GM18498 (cell line): ENCODE measurements around the gene BTG4.

Experiments used
- ATAC-seq: cut with Tn5 transposase; IDR thresholded peaks from one replicate; pipeline ENCODE4 v1.9.1; 2021; ENCODE audit warnings: mild to moderate bottlenecking, moderate library complexity; ENCODE audit not compliant: unreplicated experiment

Gene BTG4

GRCh38 chr11:111494040-111494439 lies 18.1 kb downstream of the BTG4 start:
- ATAC-seq, result no peak

- no peak for ATAC-seq
These were observed 21.7 kb downstream of the BTG4 start for GRCh38 chr11:111490496-111490895.

DNA sequence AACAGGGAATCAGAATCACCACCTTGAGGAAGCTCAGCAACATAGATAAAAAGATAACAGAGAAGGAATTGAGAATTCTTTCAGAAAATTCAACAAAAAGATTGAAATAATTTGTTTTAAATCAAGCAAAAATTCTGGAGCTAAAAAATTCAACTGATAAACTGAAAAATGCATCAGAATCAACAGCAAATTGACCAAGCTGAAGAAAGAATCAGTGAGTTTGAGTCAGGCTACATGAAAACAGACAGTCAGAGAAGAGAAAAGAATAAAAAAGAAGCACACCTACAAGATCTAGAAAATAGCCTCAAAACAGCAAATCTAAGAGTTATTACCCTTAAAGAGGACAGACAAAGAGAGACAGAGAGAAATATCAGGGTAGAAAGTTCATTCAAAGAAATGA lies 28.8 kb downstream of the BTG4 start:
- no peak for ATAC-seq

- ATAC-seq, result no peak
These were observed 32.5 kb downstream of the BTG4 start for GRCh38 chr11:111479666-111480065.

DNA sequence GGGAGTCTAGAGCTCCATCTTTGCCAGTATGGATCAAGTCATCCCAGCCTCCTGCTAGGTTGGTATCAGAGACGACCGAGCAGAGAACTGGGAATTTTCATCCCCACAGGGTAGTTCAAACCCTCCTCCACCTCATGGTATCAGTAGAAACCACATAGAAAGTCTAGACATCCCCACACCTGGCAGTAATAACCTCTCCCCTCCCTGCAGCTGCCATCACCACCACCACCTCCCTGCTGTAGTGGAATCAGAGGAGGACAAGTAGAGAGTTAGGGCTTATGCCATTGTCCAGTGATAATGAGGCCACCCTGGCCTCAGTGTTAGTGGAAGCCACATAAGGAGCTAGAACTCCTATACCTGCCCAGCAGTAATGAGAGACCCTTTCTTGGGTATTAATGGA lies 34.3 kb downstream of the BTG4 start:
- no peak for ATAC-seq

DNA sequence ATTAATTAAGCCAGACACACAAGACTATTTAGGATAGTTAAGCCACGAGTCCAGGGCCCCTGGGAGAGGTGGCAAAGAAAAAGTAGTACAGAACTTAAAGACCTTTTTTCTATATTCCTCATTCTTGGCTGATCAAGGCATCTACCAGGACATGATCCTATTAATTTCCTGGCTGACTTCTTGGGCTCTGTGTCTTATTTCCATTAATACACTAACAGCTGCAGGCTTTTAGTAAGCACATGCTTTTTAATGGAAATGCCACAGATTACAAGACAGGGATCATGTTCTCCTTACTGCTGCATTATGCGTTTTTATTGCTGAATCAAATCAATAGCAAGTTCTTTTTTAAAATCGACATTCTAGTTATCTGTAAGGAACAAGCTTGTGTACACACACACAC lies 35.2 kb downstream of the BTG4 start:
- ATAC-seq, result no peak

DNA sequence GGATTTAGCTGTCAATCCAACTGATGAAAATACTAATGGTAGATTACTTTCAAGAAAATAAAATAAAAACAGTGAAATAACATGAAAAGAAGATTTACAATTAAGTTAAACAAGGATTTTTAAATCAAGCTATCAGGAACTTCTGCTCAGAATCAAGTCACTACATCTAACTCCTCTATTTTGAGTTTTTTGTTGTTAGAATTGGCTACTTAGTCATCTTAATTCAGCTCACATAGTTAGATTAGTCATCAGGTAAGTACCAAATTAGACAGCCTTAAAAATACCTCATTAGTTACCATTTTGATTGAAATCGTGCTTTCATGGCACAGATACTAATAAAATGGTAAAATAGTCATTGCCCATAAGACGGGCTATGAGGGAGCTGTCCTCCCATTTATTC lies 35.8 kb downstream of the BTG4 start:
- ATAC-seq, result no peak

GRCh38 chr11:111474432-111474831 lies 37.8 kb downstream of the BTG4 start:
- no peak for ATAC-seq

DNA sequence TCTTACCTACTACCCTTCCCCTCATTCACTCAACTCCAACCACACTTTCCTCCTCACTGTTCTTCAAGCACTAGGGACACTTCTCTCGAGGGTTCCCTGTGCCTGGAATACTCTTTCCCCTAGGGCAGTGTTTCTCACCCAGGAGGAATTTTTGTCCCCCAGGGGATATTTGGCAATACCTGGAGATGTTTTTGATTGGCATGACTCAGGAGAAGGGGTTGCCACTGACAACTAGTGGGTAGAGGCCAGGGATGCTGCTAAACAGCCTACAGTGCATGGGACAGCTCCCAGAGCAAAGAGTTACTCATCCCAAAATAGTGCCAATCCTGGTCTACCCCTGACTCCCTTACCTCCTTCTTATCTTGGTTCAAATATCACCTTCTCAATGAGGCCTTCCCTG lies 40.0 kb downstream of the BTG4 start:
- no peak for ATAC-seq

- ATAC-seq, result no peak
These were observed 43.0 kb downstream of the BTG4 start for GRCh38 chr11:111469200-111469599.

DNA sequence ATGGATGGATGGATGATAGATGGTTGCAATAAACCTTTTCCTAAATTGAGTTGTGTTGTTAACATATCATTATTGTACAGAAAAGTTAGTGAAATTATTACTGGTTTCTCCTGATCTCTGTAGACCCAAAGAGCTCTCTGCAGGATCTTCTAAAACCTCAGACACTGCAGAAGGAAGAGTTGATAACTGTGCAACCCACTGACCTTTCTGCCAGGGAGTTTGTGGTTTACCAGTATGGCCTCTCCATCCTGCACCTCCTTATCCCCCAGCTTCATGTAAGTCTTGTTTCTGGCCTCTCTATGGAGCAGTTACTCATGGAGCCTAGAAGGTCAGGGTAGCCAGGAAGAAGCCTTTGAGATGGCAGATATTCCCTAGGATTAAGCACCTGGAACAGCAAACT lies 45.6 kb downstream of the BTG4 start:
- no peak for ATAC-seq

DNA sequence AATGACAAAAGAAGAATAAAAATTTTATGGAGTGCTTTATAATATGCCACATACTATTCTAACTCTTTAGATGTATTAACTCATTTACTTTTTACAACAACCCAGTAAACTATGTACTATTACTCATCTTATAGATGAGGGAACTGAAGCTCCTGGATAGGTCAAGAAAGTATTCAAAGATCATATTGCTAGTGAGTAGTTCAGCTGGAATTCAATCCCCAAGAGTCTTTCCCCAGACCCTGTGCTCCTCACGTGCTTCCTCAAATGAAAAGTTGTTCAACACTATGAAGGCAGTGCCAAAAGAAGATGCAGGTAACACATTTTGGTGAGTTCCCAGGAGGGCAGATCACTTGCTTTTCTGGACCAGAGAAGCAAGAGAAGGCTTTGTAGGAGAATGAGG lies 46.8 kb downstream of the BTG4 start:
- no peak for ATAC-seq

DNA sequence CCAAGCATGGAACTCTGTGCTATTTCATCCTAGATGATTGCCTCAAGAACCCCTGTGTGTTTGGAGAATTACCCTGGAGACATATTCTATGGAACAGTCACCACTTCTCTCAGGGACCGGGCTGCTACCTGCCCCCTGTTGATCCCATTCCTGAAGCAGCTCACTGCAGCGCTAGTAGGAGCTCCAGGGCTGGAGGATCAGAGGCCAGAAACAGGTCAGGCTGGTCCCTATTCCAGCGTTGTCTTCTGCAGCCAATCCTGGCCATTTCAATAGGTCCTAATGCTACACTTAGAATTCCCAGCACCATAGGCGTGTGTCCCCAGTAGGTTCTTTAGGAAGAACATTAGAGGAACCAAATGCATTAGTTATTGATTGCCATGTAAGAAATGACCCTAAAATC lies 48.9 kb downstream of the BTG4 start:
- no peak for ATAC-seq

DNA sequence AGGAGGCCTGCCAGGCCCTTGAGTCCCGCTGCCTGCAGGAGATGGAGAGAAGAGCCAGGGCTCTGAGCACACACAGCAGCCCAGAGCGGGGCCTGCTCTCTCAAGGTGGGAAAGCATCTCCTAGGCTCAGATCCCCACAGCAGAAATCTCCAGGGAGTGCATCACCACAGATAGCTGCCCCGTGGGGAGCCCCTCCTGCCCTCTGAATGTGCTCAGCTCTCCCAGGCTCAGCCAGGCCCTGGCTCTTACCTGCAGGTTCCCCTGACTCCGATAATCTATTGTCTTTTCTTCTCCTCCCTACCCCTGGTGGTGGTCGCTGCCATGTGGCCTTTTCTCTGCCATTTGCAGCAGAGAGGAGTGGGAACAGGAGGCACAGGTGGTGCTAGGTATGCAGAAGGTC lies 49.9 kb downstream of the BTG4 start:
- no peak for ATAC-seq

GRCh38 chr11:111461460-111462235 lies 50.5 kb downstream of the BTG4 start:
- ATAC-seq, result no peak

DNA sequence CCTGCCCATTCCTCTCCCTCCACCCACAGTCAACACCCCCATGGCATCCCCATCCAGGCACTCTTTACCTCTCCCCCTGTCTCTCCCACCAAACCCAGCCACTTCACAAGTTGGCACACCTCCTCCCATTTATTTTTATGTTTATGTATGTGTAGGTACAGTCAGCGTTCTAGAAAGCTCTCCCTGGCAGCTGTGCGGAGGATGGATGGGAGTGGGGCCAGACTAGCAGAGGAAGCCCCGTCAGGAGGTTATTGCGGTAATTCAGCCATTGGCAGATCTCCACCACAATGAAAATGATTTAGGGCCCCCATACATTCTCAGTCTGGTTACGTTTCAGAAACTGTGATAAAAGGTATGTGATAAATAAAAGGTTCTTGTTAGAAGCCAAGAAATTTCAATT lies 51.3 kb downstream of the BTG4 start:
- no peak for ATAC-seq

GRCh38 chr11:111460340-111460739 lies 51.8 kb downstream of the BTG4 start:
- no peak for ATAC-seq

- no peak for ATAC-seq
These were observed 52.5 kb downstream of the BTG4 start for GRCh38 chr11:111459506-111460270.

DNA sequence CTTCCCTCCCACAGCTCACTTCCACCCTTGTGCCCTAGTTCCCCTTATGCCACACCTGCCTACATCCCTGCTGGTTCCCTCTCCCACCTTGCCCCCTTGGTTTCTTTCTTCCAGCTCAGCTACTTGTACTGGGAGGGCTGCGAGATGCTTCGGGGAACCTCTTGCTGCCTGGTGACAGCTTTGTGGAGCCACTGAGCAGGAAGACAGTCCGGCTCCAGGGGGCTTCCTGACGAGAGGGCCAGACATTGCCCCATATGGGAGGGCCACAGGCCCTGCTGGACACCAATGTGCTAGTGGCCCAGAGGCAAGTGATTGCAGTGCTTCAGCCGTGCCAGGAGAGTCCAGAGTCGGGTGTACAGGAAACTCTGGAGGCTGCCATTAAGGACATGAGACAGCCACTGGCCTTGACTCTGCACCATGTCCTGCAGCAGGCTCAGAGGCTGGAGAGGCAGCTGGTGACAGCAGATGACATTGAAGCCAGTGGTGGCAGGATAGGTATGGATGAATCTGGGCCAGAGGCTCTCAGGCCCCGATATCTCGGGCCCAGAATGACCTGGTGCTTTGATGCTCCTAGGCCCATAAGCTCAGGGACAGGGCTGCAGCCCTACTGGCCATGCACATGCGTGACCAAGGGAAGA lies 54.3 kb downstream of the BTG4 start:
- ATAC-seq, result no peak

GRCh38 chr11:111456859-111457730 lies 55.1 kb downstream of the BTG4 start:
- ATAC-seq, result no peak
